HG03521 (cell line): Measurements from ENCODE around the gene DMD.
"Not testable (repeated sequence)": the region's sequence is repeated elsewhere in the genome, so short reads cannot be mapped to it uniquely, and the experiment has no call there.

Source experiments
- ATAC-seq: cut with Tn5 transposase; IDR thresholded peaks from one replicate; pipeline ENCODE4 v1.9.1; 2021; ENCODE audit warnings: mild to moderate bottlenecking, moderate library complexity; ENCODE audit not compliant: unreplicated experiment

The DMD gene

DNA sequence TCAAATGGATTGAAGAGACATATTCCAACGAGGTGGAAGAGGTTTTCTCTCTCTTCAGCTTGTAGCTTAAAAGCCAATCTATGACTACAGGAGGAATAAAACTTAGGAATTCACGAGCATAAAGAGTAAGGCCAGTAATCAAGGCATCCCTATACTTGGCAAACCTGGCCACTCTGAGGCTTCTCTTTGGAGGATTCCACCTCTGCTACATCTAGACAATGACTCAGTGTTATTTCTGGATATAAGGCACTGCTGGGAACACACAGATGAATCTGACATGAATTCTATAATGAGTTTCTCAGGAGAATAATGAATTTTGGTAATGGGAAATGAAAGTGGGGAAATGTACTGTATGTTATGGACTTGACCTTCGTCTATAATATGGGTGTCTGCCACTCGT is 1123.7 kb downstream of the DMD start:
- no peak for ATAC-seq

DNA sequence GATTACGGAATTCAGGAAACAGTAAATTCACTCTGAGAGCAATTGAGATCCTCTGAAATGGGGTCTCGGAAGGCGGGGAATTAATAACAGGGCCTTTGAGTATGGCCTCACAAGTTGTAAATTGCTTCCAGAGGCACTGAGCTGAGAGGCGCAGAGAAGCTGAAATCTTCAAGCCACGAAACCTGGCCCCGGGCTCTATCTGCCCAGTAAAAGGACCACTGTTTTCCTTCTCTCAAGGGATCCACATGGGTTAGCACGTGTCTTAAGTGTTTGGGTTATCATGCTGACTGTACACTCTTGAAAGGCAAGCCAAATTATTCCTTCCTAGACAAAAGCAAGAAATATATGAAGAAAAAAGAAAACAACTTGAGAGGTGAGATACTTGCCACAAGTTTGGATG is 1126.6 kb downstream of the DMD start:
- ATAC-seq, result no peak

DNA sequence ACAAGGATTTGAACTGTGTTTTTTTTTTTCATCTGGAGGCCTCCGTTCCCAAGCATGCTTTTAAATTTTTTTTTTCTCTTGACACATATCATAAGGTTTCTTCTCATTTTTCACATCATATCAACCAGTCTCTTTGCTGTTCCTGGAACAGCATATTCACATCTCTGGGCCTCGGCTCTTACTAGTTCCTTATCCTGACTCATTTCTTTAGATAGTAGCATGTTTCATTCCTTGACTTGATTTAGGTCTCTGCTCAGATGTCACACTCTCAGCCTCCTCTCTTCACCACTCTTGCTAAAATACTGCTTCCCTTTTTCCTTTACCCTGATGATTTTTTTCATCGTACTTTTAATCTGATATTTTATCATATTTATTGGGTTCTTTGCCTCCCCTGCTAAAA is 1163.1 kb downstream of the DMD start:
- no peak for ATAC-seq

DNA sequence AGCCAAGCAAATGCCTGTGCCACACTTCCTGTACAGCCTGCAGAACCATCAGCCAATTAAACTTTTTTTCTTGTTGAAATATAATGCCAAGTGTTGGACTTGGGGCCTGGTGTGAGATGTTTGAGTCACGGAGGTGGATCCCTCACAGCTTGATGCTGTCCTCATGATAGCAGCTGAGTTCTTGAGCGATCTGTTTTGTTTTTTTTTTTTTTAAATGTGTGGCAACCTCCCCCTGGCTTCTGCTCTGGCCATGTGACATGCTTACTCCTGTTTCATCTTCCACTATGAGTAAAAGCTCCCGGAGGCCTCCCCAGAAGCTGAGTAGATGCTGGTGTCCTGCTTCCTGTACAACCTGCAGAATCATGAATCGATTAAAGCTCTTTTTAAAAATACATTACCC is 1166.2 kb downstream of the DMD start:
- no peak for ATAC-seq

DNA sequence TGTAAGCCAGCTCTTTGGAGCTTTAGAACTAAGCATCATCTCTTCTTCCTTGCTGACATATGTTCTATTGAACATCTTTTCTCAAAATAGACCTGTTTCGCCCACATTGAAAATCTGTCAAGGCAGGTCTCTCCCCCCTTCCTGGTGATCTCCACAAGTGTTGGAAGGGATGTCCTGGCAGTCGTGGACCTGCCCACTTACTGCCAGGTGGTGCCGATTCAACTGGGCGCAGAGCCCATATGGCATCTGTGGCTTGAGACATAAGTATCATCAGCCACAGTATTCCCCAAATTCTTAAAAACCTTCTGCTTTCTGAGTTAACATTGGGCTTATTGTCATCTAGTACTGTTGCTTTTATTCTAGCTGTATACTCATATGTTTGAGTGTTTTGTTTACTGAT is 1170.2 kb downstream of the DMD start:
- ATAC-seq, result no peak

DNA sequence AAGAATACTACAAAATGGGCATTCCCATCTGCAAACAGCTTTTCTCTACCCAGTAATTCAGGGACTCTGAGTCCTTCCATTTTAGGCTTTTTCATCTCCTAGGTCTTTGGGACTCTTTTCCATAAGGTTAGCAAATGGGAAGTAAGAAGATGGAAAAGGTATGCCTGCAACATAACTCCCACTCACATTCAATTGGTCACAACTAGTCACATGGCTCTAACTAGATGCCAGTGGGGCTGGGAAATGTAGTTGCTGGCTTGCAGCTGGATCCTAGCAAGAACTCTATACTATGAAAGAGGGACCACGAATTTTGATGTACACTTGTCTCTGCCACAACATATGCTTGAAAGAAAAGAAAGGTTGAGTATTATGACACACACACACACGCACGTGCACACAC is 1184.6 kb downstream of the DMD start:
- no peak for ATAC-seq

DNA sequence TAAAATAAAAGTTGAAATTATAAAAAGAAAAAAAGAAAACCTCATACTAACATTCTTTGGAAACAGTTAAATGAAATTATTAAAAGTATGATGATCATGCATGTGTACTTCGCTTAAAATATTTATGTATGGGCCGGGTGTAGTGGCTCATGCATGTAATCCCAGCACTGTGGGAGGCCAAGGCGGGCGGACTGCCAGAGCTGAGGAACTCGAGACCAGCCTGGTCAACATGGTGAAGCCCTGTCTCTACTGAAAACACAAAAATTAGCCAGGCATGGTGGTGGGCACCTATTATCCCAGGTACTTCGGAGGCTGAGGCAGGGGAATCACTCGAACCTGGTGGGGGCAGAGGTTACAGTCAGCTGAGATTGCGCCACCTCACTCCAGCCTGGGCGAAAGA is 1187.3 kb downstream of the DMD start:
- no peak for ATAC-seq

DNA sequence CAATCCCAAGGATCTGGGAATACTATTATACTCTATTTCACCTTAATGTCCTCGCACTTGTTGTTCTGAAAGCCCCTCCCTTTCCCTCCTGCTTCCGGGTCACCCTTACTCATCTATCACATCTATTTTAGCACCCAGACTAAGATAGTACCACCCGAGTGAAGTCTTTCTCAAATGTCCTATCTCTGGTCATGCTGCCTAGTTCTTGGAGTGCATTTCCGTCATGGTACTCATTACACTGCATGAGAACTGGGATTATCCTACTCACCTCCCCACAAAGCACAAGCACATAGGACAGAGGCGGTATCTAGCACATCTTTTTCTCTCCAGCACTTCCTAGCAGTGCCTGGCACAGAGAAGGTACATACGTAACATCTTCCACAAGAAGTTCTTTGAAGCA is 1195.2 kb downstream of the DMD start:
- ATAC-seq, result no peak

DNA sequence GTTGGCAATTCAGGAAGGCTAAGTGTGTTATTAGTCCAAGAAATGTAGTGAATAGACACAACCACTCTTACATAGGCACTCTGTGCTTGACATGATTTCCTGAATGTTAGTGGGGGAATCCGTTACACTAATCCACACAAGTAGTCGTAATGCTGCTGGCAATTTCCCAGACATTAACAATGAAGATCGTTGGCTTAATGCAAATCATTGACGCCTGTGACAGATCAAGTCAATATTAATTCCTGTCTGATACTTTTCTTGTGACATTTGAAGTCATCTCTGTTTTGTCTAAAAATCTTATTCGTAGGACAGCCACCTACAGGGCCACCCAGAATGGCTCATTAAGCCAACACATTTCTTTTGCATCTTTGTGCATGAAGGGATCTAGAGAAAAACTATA is 1200.4 kb downstream of the DMD start:
- no peak for ATAC-seq

DNA sequence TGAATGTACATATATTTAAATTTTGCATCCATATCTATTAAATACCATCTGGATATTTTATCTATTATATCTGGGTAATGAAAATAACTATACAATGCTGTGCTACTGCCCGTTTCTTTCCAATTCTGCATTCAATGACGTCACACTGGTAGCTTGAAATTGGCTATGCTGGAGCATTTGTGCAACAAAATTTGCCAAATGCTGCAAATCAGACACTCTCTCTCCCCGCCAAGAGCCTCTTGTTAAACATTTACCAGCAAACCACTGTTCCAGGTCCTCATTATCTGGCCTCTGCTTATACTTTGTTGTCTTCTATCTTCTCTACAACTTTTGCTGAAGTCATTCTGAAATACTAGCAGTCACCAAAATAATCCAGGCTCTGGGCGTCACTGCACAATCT is 1201.1 kb downstream of the DMD start:
- no peak for ATAC-seq

DNA sequence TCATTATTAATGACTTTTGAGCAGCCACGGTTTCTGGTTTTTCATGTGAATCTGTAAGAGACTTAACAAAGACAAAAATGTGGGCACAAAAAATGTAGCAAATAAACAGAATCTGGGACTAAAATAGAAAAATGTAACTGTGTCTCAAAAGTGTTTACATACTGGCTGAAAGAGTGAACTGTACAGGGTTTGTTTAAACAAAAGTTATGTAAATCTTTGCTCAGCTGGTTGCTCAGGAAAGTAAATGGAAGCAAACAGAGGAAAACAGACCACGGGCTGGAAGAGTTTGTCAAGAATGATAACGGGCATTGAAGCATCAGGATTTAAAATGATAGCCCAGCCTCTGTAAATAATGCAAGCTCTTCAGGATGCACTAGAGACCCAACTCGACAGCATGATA is 1217.7 kb downstream of the DMD start:
- no peak for ATAC-seq

DNA sequence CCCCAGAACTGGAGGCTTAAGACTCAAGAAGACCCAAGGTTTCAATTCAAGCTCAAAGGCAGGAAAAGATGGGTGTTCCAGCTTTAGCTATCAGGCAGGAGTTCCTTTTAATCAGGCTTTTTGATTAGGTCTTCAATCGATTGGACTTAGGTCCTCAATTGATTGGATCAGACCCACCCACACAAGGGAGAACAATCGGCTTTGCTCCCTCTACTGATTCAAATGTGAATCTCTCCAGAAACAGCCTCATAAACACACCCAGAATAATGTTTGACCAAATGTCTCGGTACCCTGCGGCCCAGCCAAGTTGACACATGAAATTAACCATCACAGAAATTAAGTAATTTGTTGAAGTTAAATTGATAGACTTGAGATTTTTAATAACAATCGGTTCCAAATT is 1222.4 kb downstream of the DMD start:
- ATAC-seq, result no peak

DNA sequence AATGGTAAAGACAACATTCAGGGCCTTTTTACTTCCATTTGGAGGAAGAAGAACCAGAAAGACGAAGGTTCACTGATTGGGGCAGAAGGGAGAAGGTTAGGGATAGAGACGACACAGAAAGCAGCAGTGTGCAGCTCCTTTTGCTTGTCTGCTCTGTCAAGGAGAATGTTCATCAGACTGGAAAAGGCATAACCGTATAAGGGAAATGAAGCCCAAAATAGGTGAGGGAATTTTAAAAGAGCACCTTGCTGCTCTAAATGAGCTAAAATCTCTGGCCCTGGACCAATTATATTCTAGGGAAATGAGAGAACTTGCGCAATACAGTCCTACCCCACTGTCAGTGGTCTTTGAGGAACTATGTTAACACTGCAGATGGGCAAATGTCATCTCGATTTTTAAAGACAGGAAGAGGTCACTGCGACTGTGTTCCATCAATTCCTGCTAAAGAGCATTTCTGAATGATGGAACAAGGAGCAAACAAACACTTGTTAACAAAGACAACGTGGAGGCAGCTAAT is 1229.7 kb downstream of the DMD start:
- ATAC-seq, result no peak

DNA sequence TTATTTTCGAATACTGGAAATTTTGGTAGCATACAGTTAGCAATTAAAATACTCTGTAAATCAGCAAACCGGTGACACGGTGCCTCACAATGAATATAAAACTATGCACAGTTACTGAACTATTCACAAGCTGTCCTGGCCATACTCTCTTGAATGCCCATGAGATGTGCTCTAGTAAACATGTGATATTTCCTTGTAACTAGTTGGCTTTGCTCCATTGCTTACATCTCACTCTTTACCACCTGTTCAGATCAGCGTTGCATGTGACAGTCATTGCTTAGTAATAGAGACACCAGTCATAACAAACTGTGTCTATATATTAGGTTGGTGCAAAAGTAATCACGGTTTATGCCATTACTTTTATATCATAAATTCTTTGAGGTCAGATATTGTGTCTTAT is 1241.6 kb downstream of the DMD start:
- ATAC-seq, result no peak

DNA sequence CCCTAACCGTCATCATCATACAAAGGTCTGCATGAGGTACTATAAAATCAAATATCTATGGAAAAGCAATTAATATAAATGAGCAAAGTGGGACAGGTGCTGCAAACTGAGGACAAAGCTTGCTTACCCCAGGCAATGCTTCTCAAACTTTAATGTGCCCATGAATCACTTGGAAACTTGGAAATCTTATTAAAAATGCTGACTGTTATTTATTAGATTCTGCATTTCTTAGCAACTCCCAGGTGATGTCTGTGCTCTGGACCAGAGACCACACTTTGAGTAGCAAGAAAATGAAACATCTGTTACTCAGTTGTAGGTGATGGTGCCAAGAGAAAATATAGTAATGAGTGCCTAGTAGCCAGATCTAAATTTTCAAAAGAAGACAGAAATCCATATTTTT is 1249.1 kb downstream of the DMD start:
- ATAC-seq, result no peak

DNA sequence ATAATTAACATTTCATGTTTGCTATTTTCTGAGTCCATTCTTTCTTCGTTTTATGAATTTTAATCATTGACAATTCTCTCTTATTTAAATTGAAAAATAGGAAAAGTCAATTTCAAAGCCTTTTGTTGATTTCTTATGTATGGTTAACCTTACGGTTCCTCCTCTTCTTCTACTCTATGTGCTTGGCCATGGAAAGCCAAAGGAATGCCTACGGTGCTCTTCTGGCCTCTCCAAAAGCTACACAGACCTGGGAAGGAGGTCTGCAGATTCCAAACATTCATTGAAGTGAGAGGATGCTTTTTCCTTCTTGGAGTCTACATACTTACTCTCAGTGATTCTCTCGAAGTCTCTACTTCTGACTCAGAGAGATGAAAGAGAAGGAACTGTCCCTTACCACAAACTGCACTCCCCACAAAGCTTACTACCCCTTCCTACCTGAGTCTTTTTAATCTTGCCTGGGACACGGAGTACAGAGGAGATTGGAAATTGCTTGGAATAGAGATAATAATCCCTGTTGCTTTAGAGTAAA is 1276.4 kb downstream of the DMD start:
- no peak for ATAC-seq

DNA sequence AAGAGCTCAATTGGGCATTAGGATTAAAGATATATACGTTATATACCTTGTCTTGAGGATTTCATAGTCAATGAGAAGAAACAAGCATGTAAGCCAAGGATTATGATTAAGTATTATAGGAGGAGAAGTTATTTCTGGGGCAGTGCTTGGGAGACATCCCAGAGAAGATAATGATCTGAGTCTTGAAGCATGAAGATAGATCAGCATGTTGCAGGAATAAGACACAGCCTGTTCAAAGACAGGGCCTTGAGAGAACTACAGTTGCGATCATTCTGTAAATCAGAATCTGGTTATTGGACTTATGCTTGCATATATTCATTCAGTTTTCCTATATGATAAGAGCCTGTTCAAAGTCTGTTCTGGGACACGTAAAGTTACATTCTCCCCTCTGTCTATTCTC is 1277.3 kb downstream of the DMD start:
- ATAC-seq, result no peak

DNA sequence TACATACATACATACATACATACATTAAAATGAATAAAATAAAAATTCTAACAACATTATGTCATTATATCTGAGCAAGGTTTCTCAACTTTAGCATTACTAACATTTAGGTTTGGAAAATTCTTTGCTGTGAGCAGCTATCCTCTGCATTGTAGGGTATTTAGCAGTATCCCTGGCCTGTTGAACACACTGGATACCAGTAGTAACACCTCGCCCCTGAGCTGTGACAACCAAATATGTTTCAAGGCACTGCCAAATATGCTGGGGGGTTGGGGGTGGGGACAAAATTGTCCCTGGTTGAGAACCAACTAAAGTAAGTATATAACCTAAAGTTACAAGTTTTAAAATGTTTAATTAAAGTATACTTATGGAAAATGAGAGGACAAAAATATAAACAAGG is 1278.6 kb downstream of the DMD start:
- no peak for ATAC-seq

DNA sequence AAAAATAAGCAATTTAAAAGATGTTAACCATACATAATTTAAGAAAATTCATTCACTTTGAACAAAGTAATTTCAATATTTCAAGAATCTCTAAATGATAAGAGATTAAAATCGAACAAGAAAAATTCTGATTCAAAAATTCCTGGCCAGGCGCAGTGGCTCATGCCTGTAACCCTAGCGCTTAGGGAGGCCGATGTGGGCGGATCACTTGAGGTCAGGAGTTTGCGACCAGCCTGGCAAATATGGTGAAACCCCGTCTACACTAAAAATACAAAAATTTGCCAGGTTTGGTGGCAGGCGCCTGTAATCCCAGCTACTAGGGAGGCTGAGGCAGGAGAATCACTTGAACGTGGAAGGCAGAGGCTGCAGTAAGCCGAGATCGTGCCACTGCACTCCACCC is 1279.0 kb downstream of the DMD start:
- ATAC-seq, result not testable (repeated sequence)

DNA sequence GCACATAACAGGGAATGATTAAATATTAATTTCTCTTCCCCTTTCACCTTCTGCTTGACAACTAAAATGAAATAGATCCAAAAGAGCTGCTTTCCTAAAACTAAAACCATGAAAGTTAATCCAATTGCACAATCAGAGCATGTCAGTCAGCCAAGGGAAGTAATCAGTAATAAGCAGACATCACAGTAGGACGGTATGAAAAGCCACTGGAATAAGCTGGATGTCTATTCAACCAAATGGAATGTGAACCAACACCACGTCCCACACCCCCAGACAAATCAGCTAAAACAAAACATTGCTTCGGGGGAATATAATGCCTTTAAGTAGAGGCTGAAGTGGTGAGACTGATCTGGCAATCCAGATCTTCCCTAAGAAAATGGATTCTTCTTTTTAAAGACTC is 1280.1 kb downstream of the DMD start:
- no peak for ATAC-seq

DNA sequence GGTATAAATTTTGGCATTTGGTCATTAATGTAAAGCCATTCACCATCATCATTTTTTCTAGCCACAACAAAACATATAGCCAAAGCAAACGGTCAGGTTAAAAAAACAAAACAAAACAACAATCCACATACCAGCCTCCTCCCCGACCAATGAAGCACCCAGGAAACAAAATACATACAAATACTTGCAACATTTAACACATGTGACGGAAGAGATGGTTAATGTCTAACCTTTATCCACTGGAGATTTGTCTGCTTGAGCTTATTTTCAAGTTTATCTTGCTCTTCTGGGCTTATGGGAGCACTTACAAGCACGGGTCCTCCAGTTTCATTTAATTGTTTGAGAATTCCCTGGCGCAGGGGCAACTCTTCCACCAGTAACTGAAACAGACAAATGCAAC is 1282.0 kb downstream of the DMD start:
- no peak for ATAC-seq

DNA sequence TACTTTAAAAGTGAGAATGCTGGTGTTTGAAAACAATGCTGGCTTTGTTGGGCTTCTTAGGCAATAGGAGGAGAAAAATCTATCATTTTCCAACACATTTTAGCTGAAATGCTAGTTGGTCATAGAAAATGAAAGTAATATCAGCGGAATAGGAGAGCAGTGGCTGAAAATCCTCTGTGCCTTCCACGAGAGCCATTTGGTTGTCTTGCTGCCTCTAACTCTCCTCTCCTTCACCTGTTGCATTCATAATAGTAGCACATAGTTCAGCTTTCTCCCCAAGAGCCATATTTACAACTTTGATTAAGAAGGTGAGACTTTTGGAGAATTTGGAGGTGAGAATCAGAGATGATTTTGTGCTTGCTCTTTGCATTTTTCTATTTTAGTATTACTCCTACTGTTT is 1290.1 kb downstream of the DMD start:
- ATAC-seq, result no peak

DNA sequence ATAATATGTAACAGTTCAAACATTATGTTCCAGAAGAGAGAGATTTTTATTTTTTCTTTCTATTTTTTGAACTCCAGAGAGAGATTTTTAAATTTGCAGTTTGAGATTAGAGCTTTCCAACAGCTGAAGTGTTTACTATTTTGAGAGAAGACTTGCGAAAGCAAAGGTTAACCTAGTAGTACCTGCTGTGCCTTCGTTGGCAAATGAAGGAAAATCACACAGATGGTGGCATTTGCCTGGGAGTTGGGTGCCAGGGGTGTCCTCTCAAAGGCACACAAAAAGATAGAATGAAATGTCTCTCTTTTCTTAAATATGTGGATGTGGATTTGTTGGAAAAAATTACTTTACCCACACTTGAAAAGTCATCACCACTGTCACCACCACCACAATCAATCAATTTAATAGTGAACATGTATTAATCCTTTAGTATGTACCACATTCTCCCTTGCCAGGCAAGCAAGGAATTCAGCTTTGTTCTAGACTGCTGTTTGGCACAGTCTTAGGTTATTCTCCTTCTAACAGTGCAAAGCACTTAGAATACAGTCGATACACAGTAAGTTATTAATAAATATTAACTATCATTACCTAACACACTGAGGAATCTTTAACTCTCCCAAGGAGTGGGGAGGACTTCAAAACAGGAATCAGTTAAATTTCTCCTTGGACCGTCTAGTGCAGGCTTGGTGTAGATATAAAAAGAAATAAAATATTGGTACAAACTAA is 1301.3 kb downstream of the DMD start:
- no peak for ATAC-seq
